HG02938 (cell line): ENCODE results near the gene IL1F10.

Experiments used
- ATAC-seq: cut with Tn5 transposase; IDR thresholded peaks from one replicate; pipeline ENCODE4 v1.9.1; 2021; ENCODE audit warnings: mild to moderate bottlenecking, moderate library complexity; ENCODE audit not compliant: unreplicated experiment

IL1F10 gene, protein sequence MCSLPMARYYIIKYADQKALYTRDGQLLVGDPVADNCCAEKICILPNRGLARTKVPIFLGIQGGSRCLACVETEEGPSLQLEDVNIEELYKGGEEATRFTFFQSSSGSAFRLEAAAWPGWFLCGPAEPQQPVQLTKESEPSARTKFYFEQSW

DNA sequence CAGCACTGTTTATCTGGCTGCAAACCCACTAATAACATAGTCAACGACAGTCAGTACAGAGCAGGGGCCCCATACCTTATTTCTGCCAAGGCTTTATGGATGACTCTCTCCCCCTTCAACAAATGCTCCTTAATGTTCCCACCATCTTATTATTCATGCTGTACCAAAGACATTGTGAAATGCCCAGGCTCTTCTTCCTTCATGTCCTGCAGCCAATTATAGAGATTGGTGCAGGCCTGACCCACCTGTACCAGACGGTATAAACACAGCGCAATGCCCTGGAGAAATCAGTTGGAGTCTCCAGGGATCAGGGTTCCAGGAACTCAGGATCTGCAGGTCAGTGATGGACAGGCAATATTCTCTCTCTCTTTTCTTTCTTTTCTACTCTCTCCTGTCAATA lies at the start of gene IL1F10:
Gene IL1F10 (plus strand): TSS at position 290 of the 400 bp plus-strand sequence. CDS start 4,769 bp downstream, outside the sequence.
- ATAC-seq = no peak

DNA sequence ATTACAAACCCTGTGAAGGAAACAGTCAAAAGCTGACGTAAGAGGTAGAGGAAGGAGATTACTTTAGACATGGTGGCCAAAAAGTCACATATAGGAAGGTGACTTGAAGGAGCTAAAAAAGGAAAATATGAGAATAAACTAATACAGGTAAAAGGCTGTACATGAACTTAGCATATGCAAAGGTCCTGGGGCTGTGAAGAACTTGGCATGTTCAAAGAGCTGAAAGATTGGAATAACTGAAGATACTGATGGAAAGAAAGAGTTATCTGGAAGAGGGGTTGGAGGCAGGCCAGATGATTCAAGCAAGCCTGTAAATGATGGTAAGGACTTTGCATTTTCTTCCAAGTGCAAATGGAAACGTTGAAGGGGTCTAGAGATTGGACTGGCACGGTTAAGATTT lies 49.3 kb upstream of the IL1F10 start:
- no peak for ATAC-seq

DNA sequence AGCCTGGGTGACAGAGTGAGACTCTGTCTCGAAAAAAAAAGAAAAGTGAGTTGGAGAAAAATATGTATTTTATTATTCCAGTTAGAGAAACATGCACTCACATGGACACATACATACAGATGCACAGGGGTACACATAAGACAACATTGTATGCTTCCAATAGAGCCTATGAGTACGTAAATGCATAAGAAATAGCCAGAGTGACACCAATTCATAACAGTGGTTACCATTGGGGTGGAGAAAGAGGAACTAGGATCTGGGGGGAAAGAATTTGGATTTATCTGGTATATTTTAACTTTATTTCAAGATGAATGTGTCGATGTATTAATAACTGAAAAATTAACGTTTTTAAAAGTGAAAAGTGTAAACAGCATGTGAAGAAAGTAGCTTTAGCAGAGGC lies 46.5 kb upstream of the IL1F10 start:
- ATAC-seq = no peak

DNA sequence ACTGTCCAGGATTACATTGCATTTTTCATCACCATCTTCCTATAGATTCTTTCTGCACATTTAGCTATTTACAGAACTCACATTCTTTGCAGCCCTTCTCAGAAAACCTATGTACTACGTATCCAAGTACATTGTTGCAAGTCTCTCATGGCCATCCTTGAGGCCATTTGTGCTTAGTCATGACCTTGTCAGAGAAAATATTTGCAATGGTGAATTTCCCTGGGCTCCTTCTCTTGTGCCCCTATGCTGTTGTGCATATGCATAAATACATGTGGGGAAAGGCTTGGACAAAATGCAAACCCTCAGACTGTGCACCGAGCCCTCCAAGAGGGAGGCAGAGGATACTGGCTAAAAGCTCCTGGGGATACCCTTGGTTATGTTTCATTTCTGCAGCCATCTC lies 43.0 kb upstream of the IL1F10 start:
- no peak for ATAC-seq

DNA sequence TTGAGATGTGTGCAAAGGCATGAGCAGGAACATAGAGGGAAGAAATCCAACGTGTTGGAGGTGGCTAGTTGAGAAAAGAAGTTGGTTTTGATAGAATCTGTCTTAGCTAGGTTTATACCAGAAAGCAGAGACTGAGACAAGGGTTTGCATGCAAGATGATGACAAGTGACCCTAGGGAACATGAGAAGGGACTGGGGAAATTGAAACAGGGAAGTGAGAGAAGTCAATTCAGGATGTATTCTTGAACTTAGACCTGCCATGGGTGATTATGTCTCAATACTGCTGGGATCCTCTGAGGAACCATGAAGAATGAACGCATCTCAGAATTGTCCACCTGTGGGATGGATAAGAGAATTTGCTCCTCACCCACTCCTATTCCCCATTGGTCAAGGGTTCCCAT lies 42.0 kb upstream of the IL1F10 start:
- no peak for ATAC-seq

DNA sequence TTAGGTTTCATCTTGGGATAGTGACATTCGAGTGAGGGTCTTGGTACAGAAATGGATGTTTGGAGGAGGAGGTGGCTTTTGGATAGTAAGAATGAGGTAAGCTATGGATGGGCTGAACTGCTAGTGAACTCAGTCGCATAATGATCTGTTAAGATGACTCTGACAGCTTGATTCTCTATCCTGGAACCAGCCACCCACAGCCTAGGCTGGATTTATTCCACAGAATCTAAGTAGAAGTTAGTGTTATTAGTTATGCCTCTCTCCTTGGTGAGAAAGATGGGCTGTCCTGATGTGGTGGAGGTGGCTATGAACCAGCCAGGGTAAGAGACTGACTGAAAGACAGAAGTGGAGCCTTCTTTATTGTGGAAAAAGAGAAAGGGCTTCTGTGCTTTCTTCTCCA lies 40.1 kb upstream of the IL1F10 start:
- ATAC-seq = no peak

DNA sequence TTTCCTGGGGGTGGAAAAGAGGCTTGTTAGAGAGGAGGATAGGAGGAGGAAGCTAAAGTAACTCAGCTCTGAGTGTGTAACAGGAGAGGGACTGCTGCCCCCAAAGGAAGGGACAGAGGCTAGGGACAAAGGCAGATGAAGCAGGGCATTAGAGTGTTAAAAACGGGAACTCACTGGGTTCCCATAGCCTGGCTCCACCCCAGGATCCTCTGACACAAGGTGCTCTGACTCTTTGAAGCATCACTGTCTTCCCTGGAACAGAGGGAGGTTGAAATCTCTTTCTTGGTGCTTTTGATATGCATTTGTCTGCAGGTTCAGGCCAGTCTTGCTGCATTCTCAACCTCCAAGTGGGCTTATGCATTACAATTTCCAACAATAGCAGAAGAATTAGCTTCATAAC lies 39.7 kb upstream of the IL1F10 start:
- ATAC-seq = no peak

DNA sequence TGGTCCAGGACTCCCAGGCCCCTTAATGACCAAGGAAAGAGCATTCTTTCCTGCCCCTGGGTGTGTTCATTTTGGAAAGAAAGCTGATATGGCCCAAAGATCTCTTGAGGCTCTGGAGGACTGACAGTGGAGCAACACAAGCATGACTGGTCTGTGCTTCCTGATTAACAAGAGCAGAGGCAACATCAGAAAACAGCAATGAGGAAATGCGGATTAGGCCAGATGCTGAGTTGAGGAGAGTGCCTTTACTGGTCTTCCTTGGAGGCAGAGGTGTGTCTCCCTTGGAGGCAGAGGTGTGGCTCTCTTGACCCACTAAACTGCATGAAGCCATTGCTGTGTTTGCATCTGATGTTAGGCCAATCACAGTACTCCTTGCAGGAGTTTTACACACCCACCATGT lies 35.0 kb upstream of the IL1F10 start:
- no peak for ATAC-seq

DNA sequence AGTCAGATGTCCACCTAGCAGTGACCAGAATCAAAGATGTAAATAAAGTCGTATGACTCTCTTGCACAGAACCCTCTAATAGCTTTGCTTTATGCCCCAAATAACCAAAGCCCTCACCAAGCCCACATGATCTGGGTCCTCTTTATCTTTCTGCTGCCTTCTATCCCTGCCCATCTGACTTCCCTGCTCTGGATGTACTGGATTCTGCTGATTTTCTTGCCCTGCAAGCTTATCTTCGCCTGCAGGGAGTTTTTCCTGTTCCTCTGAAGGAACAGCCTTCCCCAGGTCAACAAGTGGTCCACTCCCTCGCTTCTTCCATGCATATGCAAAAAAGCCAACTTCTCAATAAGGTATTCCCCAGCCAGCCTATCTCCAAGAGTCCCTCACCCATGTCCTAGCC lies 33.8 kb upstream of the IL1F10 start:
- ATAC-seq = no peak

DNA sequence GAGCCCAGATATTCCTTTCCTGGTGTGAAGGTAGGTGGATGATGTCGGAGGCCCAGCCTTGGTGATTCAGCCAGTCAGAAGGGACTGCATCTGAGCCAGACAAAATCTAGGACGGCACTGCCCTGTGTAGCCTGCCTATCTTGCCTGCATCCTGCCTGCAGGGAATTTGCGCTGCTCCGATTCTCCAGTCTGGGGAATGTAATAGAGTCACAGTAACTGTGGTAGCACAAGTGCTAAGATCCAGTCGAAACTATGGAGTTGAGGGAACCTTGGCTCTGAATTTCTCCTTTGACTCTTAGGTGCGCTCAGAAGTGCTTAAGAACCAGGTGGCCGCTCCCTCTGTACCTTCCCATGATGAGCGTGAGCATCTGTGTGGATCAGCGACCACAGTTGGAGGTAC lies 31.0 kb upstream of the IL1F10 start:
- no peak for ATAC-seq

DNA sequence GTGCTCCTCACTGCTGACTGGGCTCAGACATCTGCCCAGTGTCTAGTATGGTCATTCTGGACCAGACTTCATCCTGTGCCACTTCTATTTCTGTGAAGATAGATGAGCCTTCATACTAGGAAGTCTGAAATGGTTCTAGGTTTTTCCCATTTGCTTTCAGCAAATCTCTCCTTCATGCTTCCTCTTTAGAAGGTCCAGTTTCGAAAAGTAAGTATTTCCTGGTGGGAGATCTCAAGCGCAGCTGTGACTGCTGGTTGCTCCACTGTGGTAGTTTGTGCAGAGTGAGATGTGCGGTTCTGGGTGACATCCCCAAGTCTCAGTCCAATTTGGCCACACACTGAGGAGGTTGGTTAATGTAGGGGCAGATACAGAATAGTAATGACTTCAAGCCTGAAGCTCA lies 29.5 kb upstream of the IL1F10 start:
- ATAC-seq = no peak

DNA sequence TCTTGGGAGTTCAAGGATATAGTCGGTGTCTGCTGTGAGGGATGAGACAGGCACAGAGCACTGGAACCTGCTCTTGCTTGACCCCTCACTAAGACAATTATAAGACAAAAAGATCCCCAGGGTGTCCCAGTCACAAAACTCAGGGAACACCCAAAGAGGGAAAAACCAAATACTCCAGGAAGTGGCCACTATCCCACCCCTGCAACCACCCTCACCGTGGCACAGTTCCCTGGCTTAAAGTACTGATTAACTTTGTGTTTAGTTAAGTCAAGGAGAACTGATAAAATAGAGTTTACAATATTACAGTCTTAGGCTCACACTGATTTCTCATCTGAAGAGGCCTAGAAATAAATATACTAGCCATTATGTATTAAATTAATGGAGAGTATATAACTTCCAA lies 28.6 kb upstream of the IL1F10 start:
- ATAC-seq = no peak

DNA sequence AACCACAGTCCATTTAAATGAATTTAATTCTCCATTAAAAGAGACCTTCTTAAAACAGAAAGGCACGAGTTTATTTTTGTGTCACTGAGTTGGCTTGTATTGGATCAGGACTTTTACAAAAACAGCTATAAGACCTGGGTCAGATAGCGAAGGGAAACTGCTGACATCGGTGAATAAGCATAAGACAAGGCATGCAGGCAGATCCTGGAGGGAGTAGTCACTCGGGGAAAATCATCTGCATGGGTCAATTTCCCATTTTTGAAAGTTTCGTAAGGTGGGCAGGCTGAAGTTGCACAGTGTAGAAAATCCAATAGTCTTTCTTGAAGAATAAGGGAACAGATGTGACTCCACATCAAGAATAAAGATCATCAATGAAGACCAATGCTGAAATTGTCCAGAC lies 28.1 kb upstream of the IL1F10 start:
- ATAC-seq = no peak

DNA sequence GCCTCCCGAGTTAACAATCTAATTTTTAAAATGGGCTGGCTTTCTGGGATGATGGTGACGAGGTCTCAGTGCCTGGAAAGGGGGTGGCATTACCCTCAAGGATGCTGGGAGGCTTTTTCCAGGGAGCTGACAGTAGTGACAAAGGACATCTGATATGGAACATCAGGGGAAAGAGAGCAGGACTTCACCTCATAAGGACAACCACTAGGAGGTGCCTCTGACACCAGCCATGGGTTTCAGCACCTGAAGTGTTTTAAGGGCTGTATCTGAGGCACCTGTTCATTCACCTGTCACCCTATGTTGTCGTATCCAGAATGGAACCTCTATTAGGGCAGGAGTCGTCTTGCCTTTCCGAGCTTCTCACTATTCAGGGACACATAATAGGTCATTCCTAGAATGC lies 25.9 kb upstream of the IL1F10 start:
- ATAC-seq = no peak

DNA sequence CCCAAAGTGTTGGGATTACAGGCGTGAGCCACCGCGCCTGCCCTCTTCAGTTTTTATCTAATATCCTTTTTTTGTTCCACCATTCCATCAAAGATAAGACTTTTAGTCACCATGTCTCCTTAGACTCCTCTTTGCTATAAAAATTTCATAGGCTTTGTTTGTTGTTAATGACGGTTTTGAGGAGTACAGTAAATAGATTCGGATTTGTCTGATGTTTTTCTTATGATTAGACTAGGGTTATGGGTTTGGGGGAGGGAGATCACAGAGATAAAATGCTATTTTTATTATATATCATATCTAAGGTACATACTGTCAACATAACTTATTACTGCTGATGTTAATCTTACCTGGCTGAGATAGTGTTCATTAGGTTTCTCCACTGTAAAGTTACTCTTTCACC lies 21.3 kb upstream of the IL1F10 start:
- no peak for ATAC-seq

DNA sequence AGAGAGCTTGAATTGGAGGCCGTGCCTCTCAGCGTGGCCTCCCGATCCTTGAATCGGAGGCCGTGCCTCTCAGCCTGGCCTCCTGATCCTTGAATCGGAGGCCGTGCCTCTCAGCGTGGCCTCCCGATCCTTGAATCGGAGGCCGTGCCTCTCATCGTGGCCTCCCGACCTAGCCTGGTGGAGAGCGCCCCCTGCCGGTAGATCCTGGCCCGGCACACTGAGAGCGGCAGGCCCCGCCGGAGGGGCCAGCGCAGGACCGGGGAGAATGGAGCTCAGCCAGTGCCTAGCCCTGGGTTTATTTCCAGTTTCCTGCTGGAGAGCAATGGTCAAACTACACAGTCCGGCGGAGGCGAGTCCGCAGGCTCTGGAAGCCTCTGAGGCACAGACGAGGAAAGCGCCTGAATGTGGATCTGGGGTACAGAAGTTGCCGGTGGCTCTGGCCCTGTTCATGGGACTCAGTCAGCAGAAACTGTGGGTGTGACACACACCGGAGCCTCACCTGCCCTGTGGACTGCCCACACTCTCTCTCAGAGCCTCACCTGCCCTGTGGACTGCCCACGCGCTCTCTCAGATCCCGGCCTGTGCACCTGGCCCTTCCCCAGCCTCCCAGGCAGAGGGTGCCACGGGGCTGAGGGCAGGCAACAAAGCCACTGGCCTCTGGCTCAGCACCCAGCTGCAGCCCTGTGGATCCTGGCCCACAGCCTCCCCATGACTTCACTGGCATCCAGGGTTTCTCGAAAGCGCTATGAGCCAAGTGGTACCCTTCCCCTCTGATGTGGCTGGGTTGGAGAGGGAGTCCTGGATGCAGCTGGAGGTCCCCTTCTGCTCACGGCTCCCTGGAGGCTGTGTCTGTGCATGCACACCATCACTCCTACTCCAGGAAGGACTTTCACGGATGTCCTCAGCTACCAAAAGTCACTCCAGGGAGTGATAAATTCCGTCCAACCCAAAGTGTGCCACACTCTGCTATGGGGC lies 16.6 kb upstream of the IL1F10 start:
- no peak for ATAC-seq

DNA sequence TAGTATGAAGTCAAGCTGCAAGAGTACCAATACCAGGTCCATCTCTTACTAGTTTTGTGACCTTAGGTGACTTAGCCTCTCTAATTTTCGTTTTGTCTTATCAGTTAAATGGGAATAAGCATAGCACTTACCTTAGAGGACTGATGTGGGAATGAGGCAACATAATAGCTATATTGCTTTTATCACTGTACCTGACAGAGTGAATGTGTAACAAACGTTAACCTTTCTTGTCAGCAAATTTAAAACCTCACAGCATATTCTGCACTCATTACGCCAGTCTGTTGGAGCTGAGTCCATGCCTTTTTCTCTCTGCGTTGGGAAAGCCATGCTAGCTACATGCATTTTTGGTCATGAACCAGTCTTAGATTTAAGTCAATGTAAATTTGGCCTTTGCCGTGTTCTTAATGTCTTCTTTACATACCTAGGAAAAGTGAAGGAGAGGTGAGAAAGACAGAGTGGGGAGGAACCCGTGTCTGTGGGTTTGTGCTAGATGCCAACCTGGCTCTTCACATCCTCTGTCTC lies 15.3 kb upstream of the IL1F10 start, which contains the start of gene IL36B:
Gene IL36B (minus strand): TSS at position 472 of the 522 bp plus-strand sequence.
- ATAC-seq = no peak

DNA sequence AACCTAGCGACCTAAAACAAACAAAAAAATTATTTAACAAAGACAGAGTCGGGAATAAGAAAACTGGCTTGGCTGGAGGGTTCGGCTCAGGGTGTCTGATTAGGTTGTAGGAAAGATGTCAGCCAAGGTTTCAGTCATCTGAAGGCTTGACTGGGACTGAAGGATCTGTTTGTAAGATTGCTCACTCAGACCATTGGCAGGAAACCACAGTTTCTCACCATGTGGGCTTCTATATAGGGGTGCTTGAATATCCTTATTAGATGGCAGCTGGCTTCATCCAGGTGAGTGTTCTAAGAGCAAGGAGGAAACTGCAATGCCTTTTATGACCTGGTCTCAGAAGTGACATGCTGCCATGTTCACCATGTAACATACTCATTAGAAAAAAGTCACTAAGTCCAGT lies 14.1 kb upstream of the IL1F10 start:
- no peak for ATAC-seq

DNA sequence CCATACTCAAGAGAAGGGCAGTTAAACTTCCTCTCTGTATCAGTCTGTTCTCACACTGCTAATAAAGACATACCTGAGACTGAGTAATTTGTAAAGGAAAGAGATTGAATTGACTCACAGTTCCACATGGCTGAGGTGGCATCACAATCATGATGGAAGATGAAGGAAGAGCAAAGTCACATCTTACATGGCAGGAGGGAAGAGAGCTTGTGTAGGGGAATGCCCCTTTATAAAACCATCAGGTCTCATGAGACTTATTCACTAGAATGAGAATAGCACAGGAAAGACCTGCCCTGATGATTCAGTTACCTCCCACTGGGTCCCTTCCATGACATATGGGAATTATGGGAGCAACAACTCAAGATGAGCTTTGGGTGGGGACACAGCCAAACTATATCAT lies 13.7 kb upstream of the IL1F10 start:
- ATAC-seq = no peak

DNA sequence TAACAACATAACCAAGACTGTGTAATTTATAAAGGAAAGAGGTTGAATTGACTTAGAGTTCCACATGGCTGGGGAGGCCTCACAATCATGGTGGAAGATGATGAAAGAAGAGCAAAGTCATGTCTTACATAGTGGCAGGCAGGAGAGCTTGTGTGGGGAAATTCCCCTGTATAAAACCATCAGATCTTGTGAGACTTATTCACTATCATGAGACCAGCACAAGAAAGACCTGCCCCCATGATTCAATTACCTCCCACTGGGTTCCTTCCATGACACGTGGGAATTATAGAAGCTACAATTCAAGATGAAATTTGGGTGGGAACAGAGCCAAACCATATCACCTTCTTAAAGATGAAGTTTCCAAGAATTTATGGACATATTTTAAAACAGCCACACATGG lies 11.2 kb upstream of the IL1F10 start:
- no peak for ATAC-seq

DNA sequence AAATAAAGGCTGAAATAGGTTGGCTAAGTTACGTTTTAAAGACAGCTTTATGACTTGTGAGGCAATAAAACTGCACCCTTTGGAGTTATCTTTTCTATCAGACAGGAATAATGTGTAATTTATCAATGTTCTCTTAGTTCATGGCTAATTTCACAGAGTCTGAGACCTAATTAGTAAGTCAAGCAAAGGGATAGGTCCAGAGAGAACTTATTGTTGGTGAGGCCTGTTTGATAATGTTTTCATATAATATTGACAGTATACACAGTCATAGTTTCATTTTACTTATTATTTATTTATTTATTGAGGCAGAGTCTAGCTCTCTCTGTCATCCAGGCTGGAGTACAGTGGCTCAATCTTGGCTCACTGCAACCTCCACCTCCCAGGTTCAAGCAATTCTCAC lies 10.7 kb upstream of the IL1F10 start:
- no peak for ATAC-seq

DNA sequence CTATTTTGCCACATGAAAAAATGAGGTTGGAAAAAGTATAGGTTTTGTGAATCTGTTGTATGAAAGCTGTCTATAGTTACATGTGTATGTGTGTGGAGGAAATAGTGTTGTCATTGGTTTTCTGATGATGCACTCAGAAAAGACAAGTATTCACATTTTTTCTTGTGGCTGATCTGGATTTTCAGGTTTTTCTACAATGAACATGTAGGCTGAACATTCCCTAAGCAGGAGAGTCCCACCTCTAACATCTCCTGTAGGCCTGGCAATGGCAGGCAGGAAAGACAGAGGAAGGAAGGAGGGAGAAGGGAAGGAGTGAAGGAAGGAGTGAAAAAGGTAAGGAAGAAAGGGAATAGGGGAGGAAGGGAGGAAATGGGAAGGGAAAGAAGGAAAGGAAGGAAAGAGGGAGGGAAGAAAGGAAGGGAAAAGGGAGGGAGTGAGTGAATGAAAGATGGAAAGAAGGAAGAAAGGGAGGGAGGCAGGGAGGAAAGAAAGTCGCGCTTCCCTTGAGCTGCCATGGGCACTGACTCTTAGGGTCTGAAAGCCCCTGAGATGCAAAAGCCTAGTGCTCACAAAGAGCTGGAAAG lies 9.3 kb upstream of the IL1F10 start:
- no peak for ATAC-seq
